ENCODE results near the gene KLF3.

KLF3 gene

DNA sequence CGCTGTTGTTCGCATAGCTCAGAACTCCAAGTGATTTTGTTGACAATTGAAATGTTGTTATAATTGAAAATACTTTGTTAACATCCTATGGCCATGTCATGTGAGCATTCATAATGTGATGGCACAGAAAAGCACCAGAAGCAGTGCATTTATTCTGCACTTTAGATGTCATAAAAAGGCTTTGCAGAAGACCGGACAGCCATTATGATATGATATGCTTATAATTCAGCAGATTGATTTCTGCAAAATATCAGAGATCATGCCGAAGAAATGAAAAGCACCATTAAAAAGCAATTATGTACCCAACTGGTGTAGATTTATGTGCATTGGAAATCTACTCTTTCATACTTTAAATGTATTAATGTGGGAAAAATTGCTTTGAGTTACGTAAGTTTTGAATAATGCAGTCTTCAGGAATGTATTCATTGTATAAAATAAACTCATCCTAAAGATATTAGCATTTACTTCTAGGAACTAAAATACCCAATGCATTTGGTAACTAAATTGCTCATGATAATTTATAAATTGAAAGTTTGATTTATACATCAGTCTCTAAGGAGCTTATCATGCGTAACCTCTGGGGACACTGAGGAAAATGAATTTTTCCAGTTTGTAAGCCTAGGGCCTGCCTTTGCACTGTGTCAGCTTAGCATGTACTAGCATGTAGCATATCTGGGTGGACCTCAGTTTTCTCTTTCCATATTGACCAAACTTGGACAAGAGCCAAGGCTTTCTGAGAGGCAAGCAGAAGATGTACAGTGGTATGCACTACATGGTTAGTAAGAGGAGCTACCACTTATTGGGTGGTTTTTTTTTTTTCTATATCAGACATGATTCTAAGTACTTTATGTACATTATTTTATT, 75.2 kb downstream of the KLF3 start:
- no peak for DNase-seq (ENCODE audit: low read depth in 2 of 2)

DNA sequence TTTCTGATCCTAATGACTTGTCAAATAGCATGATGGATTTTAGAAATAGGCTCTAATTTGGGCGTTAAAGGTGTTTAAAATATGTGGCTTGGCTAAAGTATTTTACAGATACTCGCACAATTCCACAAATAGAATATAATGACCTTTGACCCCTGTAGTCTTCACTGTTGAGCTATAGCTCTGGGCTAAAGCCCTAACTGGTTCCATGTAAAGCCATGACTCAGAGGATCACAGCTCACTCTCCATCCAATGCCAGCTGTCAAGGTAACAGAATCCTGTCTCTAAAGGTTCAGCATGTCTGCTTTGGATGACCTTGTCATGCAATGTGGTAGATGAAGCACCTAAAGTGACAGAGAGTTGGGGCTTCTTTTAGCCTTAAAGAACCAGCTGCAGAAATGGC, 76.3 kb downstream of the KLF3 start:
- DNase-seq (ENCODE audit: low read depth in 2 of 2): no peak

GRCh38 chr4:38743866-38744265, 79.9 kb downstream of the KLF3 start:
- DNase-seq (ENCODE audit: low read depth in 2 of 2): no peak

DNA sequence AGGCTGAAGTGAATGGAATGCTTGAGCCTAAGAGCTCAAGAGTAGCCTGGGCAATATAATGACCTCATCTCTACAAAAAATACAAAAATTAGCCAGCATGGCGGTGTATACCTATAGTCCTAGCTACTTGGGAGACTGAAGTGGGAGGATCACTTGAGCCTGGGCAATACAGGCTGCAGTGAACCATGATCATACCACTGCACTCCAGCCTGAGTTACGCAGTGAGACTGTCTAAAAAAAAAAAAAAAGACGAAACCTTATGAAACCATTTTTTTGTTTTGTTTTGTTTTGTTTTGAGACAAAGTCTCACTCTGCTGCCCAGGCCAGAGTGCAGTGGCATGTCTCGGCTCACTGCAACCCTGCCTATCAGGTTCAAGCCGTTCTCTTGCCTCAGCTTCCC, 81.9 kb downstream of the KLF3 start:
- DNase-seq (ENCODE audit: low read depth in 2 of 2): no peak

DNA sequence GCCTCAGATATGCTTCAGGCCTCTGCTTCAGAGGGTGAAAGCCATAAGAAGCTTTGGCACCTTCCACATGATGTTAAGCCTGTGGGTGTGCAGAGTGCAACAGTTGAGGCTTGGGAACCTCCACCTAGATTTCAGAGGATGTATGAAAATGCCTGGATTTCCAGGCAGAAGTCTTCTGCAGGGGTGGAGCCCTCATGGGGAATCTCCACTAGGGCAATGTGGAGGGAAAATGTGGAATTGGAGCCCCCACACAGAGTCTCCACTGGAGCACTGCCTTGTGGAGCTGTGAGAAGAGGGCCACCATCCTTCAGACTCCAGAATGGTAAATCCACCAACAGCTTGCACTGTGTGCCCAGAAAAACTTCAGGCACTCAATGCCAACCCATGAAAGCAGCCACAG, 83.6 kb downstream of the KLF3 start:
- no peak for DNase-seq (ENCODE audit: low read depth in 2 of 2)

GRCh38 chr4:38749336-38749735, 85.3 kb downstream of the KLF3 start:
- no peak for DNase-seq (ENCODE audit: low read depth in 2 of 2)

Measured in stimulated activated CD4-positive, alpha-beta T cell treated with anti-CD3 and anti-CD28 coated beads, Interleukin-12 subunit alpha, Interleukin-12 subunit beta, amount 100 ng/mL, for 24 hours (primary cell).